Measurements from ENCODE around the gene PLAA.
"Not testable (repeated sequence)": the region's sequence is repeated elsewhere in the genome, so short reads cannot be mapped to it uniquely, and the experiment has no call there.

PLAA gene

GRCh38 chr9:26882154-26882553 is 64.9 kb downstream of the PLAA start:
- Histone ChIP-seq H3K36me3 (ENCODE audit: control insufficient read depth, insufficient read depth, low read length) (peaks cover 90% of the 10 kb centered on the region), H3K9ac (ENCODE audit: low read length) (no peak overlapping the region), H3K27ac (ENCODE audit: low read depth, low read length) (no peak overlapping the region), H3K4me1 (ENCODE audit: control insufficient read depth, insufficient read depth, low read length) (no peaks in the 10 kb centered on the region), H3K27me3 (ENCODE audit: control insufficient read depth, insufficient read depth, low read length) (no peaks in the 10 kb centered on the region), H3K9me3 (ENCODE audit: control insufficient read depth, insufficient read depth, low read depth, low read length) (peaks cover 23% of the 10 kb centered on the region), H3K4me3 (ENCODE audit: low read depth, low read length) (no peak overlapping the region; the same call in 1 of the 2 replicates)

- Histone ChIP-seq H3K4me3 (ENCODE audit: low read depth, low read length) (no peak overlapping the region), H3K9ac (ENCODE audit: low read length) (no peak overlapping the region), H3K4me1 (ENCODE audit: control insufficient read depth, insufficient read depth, low read length) (no peaks in the 10 kb centered on the region), H3K27ac (ENCODE audit: low read depth, low read length) (no peak overlapping the region), H3K27me3 (ENCODE audit: control insufficient read depth, insufficient read depth, low read length) (no peaks in the 10 kb centered on the region), H3K9me3 (ENCODE audit: control insufficient read depth, insufficient read depth, low read depth, low read length) (peaks cover 23% of the 10 kb centered on the region), H3K36me3 (ENCODE audit: control insufficient read depth, insufficient read depth, low read length) (peaks cover 86% of the 10 kb centered on the region)
Observed at GRCh38 chr9:26880262-26880661, 66.8 kb downstream of the PLAA start.

- H3K36me3 ChIP-seq (ENCODE audit: control insufficient read depth, insufficient read depth, low read length) = peaks cover 46% of the 10 kb centered on the region
- H3K4me3 ChIP-seq (ENCODE audit: low read depth, low read length); H3K4me1 ChIP-seq (ENCODE audit: control insufficient read depth, insufficient read depth, low read length); H3K9ac ChIP-seq (ENCODE audit: low read length); H3K27me3 ChIP-seq (ENCODE audit: control insufficient read depth, insufficient read depth, low read length); H3K9me3 ChIP-seq (ENCODE audit: control insufficient read depth, insufficient read depth, low read depth, low read length); H3K27ac ChIP-seq (ENCODE audit: low read depth, low read length): not testable (repeated sequence)
Observed at GRCh38 chr9:26875155-26875554, 71.9 kb downstream of the PLAA start.

- peaks cover 36% of the 10 kb centered on the region for H3K36me3 ChIP-seq (ENCODE audit: control insufficient read depth, insufficient read depth, low read length)
- H3K9ac ChIP-seq (ENCODE audit: low read length) = no peak overlapping the region
- no peaks in the 10 kb centered on the region for H3K9me3 ChIP-seq (ENCODE audit: control insufficient read depth, insufficient read depth, low read depth, low read length)
- no peaks in the 10 kb centered on the region for H3K4me1 ChIP-seq (ENCODE audit: control insufficient read depth, insufficient read depth, low read length)
- H3K27me3 ChIP-seq (ENCODE audit: control insufficient read depth, insufficient read depth, low read length) = no peaks in the 10 kb centered on the region
- no peak overlapping the region for H3K27ac ChIP-seq (ENCODE audit: low read depth, low read length)
- H3K4me3 ChIP-seq (ENCODE audit: low read depth, low read length) = no peak overlapping the region
Observed at GRCh38 chr9:26870292-26870691, 76.8 kb downstream of the PLAA start.

GRCh38 chr9:26863074-26863473 is 84.0 kb downstream of the PLAA start:
- H3K9ac ChIP-seq (ENCODE audit: low read length) = no peak overlapping the region
- no peaks in the 10 kb centered on the region for H3K27me3 ChIP-seq (ENCODE audit: control insufficient read depth, insufficient read depth, low read length)
- H3K4me1 ChIP-seq (ENCODE audit: control insufficient read depth, insufficient read depth, low read length) = no peaks in the 10 kb centered on the region
- H3K27ac ChIP-seq (ENCODE audit: low read depth, low read length) = no peak overlapping the region
- H3K9me3 ChIP-seq (ENCODE audit: control insufficient read depth, insufficient read depth, low read depth, low read length) = no peaks in the 10 kb centered on the region
- peaks cover 49% of the 10 kb centered on the region for H3K36me3 ChIP-seq (ENCODE audit: control insufficient read depth, insufficient read depth, low read length)
- no peak overlapping the region for H3K4me3 ChIP-seq (ENCODE audit: low read depth, low read length)

- H3K9ac ChIP-seq (ENCODE audit: low read length) = no peak overlapping the region
- H3K27ac ChIP-seq (ENCODE audit: low read depth, low read length) = no peak overlapping the region
- peaks cover 54% of the 10 kb centered on the region for H3K36me3 ChIP-seq (ENCODE audit: control insufficient read depth, insufficient read depth, low read length)
- no peaks in the 10 kb centered on the region for H3K27me3 ChIP-seq (ENCODE audit: control insufficient read depth, insufficient read depth, low read length)
- H3K9me3 ChIP-seq (ENCODE audit: control insufficient read depth, insufficient read depth, low read depth, low read length) = no peaks in the 10 kb centered on the region
- H3K4me1 ChIP-seq (ENCODE audit: control insufficient read depth, insufficient read depth, low read length) = no peaks in the 10 kb centered on the region
- no peak overlapping the region for H3K4me3 ChIP-seq (ENCODE audit: low read depth, low read length)
Observed at GRCh38 chr9:26856413-26857032, 90.5 kb downstream of the PLAA start.

All from HUES6 (cell line).